GM12874 (cell line): ENCODE measurements around the gene FAM13C.

Source experiments
- TF ChIP-seq, protein P1 (sequence below): IDR thresholded peaks from 2 replicates; pipeline ENCODE4 v1.5.1; 2011; ENCODE audit warnings: low read depth, mild to moderate bottlenecking, control low read depth, low read length, moderate library complexity; ENCODE audit not compliant: insufficient read depth

FAM13C gene

DNA sequence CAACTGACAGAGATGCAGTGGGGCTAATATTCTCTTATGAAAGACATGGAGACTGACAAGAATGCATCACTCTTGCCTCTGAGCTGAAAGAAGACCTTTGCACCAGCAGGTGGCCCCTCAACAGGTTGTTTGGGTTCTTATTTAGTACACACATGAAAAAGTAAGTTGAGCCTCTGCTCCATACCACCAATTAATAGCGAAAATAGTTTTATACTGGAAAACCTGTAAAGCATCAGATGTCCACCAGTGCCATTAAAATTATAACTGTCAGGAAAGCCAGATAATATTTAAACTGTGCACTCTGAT lies 26.3 kb upstream of the FAM13C start:
- TF ChIP-seq, protein P1, sequence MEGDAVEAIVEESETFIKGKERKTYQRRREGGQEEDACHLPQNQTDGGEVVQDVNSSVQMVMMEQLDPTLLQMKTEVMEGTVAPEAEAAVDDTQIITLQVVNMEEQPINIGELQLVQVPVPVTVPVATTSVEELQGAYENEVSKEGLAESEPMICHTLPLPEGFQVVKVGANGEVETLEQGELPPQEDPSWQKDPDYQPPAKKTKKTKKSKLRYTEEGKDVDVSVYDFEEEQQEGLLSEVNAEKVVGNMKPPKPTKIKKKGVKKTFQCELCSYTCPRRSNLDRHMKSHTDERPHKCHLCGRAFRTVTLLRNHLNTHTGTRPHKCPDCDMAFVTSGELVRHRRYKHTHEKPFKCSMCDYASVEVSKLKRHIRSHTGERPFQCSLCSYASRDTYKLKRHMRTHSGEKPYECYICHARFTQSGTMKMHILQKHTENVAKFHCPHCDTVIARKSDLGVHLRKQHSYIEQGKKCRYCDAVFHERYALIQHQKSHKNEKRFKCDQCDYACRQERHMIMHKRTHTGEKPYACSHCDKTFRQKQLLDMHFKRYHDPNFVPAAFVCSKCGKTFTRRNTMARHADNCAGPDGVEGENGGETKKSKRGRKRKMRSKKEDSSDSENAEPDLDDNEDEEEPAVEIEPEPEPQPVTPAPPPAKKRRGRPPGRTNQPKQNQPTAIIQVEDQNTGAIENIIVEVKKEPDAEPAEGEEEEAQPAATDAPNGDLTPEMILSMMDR = no peak

DNA sequence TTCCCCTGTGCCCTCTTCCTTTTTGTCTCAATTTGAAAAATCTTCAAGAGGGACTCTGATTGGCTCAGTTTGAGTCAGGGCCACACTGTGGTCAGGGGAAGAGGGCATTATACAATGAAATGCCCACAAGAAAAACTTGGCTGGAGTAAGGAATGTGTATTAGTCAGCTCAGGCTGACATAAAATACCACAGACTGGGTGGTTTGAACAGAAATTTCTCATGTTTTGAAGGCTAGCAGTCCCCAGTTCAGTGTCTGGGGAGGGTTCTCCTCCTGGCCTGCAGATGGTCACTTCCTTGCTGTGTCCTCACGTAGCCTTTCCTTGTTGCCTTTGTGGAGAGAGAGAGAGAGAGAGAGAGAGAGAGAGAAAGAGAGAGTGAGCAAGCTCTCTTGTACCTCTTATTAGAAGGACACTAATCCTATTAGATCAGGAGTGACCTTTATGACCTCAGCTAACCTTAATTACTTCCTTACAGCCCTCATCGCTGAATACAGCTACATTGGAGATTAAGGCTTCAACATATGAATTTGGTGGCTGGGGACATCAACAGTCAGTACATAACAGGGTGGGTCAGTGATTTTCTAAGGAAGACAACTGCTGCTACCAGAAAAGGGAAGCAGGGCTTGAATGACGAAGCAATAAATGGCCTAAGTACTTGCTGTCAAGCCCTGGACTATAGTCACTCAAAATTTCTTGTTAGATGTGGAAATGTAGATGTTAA lies 25.8 kb upstream of the FAM13C start:
- TF ChIP-seq, protein P1 = no peak

DNA sequence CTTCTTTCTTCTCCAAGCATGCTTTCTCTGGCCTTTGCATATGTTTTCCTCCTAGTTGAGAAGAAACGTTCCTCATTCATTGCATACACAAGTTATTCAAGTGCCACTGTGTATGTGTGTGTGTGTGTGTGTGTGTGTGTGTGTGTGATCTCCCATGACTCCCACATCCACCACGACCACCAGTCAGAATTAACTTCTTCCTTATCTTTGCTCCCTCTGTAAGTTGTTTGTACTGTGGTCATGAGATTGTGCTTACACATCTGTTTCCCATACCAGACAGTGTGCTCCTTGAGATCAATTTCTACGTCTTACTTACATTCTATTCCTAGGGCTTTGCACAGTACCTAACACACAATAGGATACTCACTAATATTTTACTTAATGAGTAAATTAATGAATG lies 22.4 kb upstream of the FAM13C start:
- TF ChIP-seq, protein P1 = no peak

DNA sequence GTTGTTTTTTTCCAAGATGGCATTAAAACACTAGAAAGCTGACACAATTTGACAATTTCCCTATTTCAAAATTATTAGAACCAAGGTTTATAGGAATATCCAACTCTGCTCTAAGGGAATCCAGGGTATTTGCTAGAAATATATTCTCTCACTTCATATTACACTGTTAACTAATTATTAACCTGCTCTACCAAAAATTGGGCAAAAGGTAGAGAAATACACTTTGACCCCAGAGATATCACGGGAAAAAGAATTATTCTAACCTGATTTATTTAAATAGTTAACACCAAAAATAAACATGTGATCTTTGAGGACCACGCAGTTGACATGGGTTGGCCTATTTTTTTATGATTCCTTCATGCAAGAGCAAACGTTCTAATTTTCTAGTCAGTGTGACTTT lies 21.6 kb upstream of the FAM13C start:
- TF ChIP-seq, protein P1 = no peak

DNA sequence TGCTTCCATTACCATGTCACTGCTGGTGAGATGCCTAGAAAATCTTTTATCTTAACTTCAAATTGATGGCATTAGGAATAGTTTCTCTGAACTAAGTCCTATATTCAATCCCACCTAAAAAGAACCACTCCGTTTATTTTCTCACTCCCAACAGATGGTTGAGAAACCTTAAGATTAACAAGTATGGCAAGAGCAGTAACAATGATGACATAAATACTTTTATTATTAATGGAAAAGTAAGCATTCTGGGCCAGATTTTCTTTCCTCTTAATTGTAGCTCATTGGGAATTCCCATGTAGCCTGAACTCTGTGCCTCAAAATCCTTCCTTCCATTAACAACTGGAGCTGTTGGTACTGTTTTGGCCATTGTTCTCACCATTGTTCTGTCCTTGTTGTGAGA lies 21.1 kb upstream of the FAM13C start:
- TF ChIP-seq, protein P1 = no peak

DNA sequence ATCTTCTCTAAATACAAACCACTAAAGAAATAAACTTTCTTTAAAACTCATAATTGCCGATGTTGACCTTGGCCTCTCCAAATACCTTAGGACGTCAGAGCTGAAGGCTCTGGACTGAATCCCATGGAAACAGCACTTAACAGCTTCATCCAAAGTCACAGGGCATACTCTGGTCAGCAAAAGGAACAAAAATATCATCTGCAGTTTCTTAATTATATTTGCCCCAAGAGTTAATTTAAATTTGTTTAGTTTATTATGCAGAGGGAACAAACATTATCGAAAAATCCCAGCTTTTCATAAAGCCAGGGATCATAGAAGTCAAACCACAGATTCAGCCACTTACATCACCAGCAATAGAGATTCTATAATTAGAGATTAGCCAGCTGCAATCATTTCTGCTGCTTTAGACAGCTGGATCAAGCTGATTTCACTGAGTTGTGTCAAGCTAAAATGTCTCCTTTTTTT lies 20.5 kb upstream of the FAM13C start:
- TF ChIP-seq, protein P1 = no peak

DNA sequence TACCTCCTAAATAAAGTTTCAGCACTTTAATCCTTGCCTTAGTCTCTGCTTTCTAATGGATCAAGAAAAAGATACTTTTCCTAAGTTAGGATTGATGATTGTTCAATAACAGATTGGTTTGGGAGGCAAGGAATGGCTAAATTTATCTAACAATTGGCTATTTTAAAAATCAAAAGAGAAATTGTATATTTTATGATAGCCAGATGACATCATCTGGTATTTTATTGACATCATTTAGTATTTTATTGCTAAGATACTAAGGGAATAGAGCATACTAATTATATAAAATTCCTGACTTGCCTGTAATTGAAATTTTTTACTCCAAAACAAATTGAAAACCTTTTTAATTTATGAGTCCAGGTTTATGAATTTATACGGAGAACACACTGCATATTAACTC lies 19.3 kb upstream of the FAM13C start:
- TF ChIP-seq, protein P1 = no peak
